K562 (cell line): ENCODE measurements around the gene XPNPEP3. TPM values are rescaled to one million over a fixed set of nuclear protein-coding genes. Genes with fewer than 3 reads are reported as not detected.

ENCODE experiments used
- ARID4B ChIP-seq: sonication (generic); formaldehyde crosslinking; IDR thresholded peaks from 2 replicates; pipeline ENCODE4 v1.8.0; 2022; ENCODE audit warnings: mild to moderate bottlenecking, missing genetic modification reagents
- COPS2 ChIP-seq: fragments of 450-650 bp; conservative IDR thresholded peaks from 2 replicates; pipeline ENCODE4 v1.6.1; 2016; ENCODE audit warnings: mild to moderate bottlenecking, moderate library complexity
- CUX1 ChIP-seq: fragments of 200-800 bp; sonication (Bioruptor generic); IDR thresholded peaks from 2 replicates; pipeline ENCODE4 v1.6.1; 2016; ENCODE audit warnings: missing genetic modification characterization, missing compliant biosample characterization
- KDM5B ChIP-seq: fragments of 200-600 bp; sonication (generic); IDR thresholded peaks from 2 replicates; pipeline ENCODE4 v1.6.1; 2012; ENCODE audit warnings: low read depth, mild to moderate bottlenecking, moderate library complexity, low read length, control low read depth, inconsistent platforms; ENCODE audit not compliant: insufficient replicate concordance
- KLF1 ChIP-seq: fragments of 450-650 bp; IDR thresholded peaks from 2 replicates; pipeline ENCODE4 v1.6.1; 2016; ENCODE audit warnings: missing genetic modification characterization, missing compliant biosample characterization
- LCOR ChIP-seq: sonication (generic); formaldehyde crosslinking; IDR thresholded peaks from 2 replicates; pipeline ENCODE4 v1.8.0; 2022; ENCODE audit warnings: mild to moderate bottlenecking, missing genetic modification reagents
- MCM3 ChIP-seq: fragments of 450-650 bp; IDR thresholded peaks from 2 replicates; pipeline ENCODE4 v1.6.1; 2016
- MLLT1 ChIP-seq, 2 experiments: fragments of 450-650 bp; IDR thresholded peaks; 2 replicates each; pipeline ENCODE4 v1.6.1; 2016
- MTA2 ChIP-seq: fragments of 450-650 bp; IDR thresholded peaks from 2 replicates; pipeline ENCODE4 v1.6.1; 2016; ENCODE audit warnings: low read depth
- PHF8 ChIP-seq: fragments of 200-600 bp; sonication (generic); IDR thresholded peaks from 2 replicates; pipeline ENCODE4 v1.6.1; 2012; ENCODE audit warnings: mixed run types, mild to moderate bottlenecking, inconsistent platforms, low read length, moderate library complexity, borderline replicate concordance
- SIX5 ChIP-seq, 2 experiments: IDR thresholded peaks; 2 replicates each; pipeline ENCODE4 v1.6.1; 2011; ENCODE audit warnings: low read length in 2 of 2, borderline replicate concordance in 1 of 2, low read depth in 1 of 2, mild to moderate bottlenecking in 1 of 2, moderate library complexity in 1 of 2; ENCODE audit not compliant: insufficient read depth in 1 of 2
- TFE3 ChIP-seq: fragments of 450-650 bp; formaldehyde crosslinking; IDR thresholded peaks from 2 replicates; pipeline ENCODE4 v1.4.0; 2020; ENCODE audit warnings: mild to moderate bottlenecking, mixed read lengths
- ZNF134 ChIP-seq: fragments of 250-450 bp; sonication (Bioruptor Pico); conservative IDR thresholded peaks from 2 replicates; pipeline ENCODE4 v1.4.0; 2020
- ZNF263 ChIP-seq: sonication (generic); formaldehyde crosslinking; IDR thresholded peaks from 2 replicates; pipeline ENCODE4 v1.8.0; 2022; ENCODE audit warnings: mild to moderate bottlenecking, missing genetic modification reagents, borderline replicate concordance
- ZNF3 ChIP-seq: fragments of 250-450 bp; sonication (Bioruptor Pico); IDR thresholded peaks from 2 replicates; pipeline ENCODE4 v1.5.0; 2021; ENCODE audit warnings: mild to moderate bottlenecking, moderate library complexity
- ZNF644 ChIP-seq: fragments of 200-800 bp; sonication (Bioruptor generic); IDR thresholded peaks from 2 replicates; pipeline ENCODE4 v1.6.1; 2016; ENCODE audit warnings: low read depth, missing genetic modification characterization, missing compliant biosample characterization
- polyA plus RNA-seq, 8 experiments: library from polyadenylated mRNA; depleted of rRNA in 4 of 8; stranded (reverse) in 5 of 8; unstranded in 3 of 8; fragments of >200 nt; fragmentation: Nextera tagmentation in 2 of 8; fragmentation: Illumina TruSeq in 1 of 8; extraction: Ambion mirVana in 2 of 8; extraction: Trizol in 1 of 8; gene quantifications; 2 replicates each; pipeline versions ENCODE4 v1.2.1 to v1.2.3, GENCODE V29; 2011 to 2014; ENCODE audit warnings: inconsistent platforms in 1 of 8, missing spikeins in 1 of 8
- total RNA-seq, 7 experiments: library from RNA; depleted of rRNA in 6 of 7; stranded (reverse); fragments of >200 nt in 6 of 7; fragmentation: Illumina TruSeq in 2 of 7; extraction: Trizol in 2 of 7; gene quantifications; 2 replicates each; pipeline versions ENCODE4 v1.2.1 to v1.2.3, GENCODE V29; 2011 to 2021; ENCODE audit warnings: low replicate concordance in 1 of 7

XPNPEP3 gene
- total and polyA plus RNA-seq, 9 of the 15 experiments (the other 6 are each of a cell fraction or from before 2014, with no cell fraction given) = 9.1 to 22.6 (median 15.6) TPM

- TF ChIP-seq KDM5B (no peak), KLF1 (tag) (peak; percentile 86), TFE3 (CRISPR knock-in tag) (peak; percentile 87), MTA2 (peak; percentile 98), LCOR (no peak), ZNF644 (tag) (peak; percentile 100), ZNF134 (peak; percentile 92), ARID4B (CRISPR knock-in tag) (no peak), CUX1 (CRISPR knock-in tag) (peak; percentile 100), PHF8 (no peak), MCM3 (no peak), ZNF3 (CRISPR knock-in tag) (peak; percentile 58; the same call in 1 of the 2 replicates), COPS2 (no peak), MLLT1 (IDR thresholded peaks at IDR 0.05) (peak in 1 of 2 experiments; percentile 51; a peak in 1 of 4 replicates), SIX5 (IDR thresholded peaks at IDR 0.05; ENCODE audit: borderline replicate concordance in 1 of 2, insufficient read depth in 1 of 2, low read depth in 1 of 2, low read length in 2 of 2) (no peak), ZNF263 (CRISPR knock-in tag) (no peak)
Measured at GRCh38 chr22:40813912-40814315, 43.0 kb upstream of the XPNPEP3 start (continued).
